Measurements from ENCODE around the gene WNT2B.
A peak's percentile ranks its signal among the peaks of the same experiment; 100 is the strongest.

GRCh38 chr1:112501810-112502641 is 6.7 kb upstream of the WNT2B start:
- TF ChIP-seq, protein P1, sequence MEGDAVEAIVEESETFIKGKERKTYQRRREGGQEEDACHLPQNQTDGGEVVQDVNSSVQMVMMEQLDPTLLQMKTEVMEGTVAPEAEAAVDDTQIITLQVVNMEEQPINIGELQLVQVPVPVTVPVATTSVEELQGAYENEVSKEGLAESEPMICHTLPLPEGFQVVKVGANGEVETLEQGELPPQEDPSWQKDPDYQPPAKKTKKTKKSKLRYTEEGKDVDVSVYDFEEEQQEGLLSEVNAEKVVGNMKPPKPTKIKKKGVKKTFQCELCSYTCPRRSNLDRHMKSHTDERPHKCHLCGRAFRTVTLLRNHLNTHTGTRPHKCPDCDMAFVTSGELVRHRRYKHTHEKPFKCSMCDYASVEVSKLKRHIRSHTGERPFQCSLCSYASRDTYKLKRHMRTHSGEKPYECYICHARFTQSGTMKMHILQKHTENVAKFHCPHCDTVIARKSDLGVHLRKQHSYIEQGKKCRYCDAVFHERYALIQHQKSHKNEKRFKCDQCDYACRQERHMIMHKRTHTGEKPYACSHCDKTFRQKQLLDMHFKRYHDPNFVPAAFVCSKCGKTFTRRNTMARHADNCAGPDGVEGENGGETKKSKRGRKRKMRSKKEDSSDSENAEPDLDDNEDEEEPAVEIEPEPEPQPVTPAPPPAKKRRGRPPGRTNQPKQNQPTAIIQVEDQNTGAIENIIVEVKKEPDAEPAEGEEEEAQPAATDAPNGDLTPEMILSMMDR (IDR thresholded peaks at IDR 0.05; ENCODE audit: insufficient read depth, low read length): peak; percentile 54
- TF ChIP-seq POLR2AphosphoS5 (IDR thresholded peaks at IDR 0.05; ENCODE audit: low read depth) (no peak), REST (IDR thresholded peaks at IDR 0.05; ENCODE audit: insufficient replicate concordance, low read depth) (peak; percentile 75)
